Neural progenitor cell (in vitro differentiated cells): Measurements from ENCODE around the gene BAG1.

ENCODE experiments used
- CTCF ChIP-seq: fragments of 200-600 bp; sonication (generic); IDR thresholded peaks from 2 replicates; pipeline ENCODE4 v1.5.1; 2017; ENCODE audit warnings: antibody characterized with exemption, mild to moderate bottlenecking
- EZH2 ChIP-seq: fragments of 200-600 bp; sonication (generic); IDR thresholded peaks from 2 replicates; pipeline ENCODE4 v1.6.1; 2017; ENCODE audit warnings: antibody characterized with exemption, mild to moderate bottlenecking, moderate library complexity

DNA sequence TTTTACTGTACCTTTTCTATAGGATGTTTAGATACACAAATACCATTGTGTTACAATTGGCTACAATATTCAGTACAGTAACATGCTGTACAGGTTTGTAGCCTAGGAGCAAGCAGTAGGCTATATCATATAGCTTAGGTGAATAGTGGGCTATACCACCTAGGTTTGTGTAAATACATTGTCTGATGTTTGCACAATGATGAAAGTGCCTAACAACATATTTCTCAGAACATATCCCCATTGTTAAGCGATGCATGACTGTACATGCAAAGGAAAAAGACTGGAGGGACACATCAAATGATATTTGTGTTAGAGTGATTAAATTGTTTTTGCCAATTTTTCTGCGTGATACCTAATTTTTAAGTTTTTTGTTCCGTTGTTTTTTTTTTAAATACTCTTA, 5.6 kb upstream of the BAG1 start:
- TF ChIP-seq CTCF (no peak), EZH2 (no peak)
